ENCODE measurements around the gene ITIH1.

The ITIH1 gene

DNA sequence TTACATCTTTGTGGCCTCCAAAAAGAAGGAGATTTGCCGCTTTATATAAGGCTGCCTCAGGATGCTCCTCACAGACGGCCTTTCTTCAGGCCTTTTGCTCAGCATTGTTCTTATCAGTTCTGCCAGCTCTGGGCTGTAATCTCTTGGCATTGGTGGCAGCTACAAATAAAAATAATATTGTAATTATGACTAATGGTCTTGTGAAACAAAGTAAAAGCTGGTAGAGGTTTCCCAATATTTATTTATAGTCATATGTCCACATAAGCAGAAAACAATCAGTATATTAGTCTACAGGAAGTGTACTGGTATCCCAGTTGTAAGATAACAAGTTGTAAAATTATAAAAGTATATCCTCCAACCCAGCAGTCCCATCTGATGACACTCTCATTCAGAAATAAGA lies 13.9 kb upstream of the ITIH1 start:
- DNase-seq (ENCODE audit: low read depth, low spot score): no peak
- TF ChIP-seq, protein P1, sequence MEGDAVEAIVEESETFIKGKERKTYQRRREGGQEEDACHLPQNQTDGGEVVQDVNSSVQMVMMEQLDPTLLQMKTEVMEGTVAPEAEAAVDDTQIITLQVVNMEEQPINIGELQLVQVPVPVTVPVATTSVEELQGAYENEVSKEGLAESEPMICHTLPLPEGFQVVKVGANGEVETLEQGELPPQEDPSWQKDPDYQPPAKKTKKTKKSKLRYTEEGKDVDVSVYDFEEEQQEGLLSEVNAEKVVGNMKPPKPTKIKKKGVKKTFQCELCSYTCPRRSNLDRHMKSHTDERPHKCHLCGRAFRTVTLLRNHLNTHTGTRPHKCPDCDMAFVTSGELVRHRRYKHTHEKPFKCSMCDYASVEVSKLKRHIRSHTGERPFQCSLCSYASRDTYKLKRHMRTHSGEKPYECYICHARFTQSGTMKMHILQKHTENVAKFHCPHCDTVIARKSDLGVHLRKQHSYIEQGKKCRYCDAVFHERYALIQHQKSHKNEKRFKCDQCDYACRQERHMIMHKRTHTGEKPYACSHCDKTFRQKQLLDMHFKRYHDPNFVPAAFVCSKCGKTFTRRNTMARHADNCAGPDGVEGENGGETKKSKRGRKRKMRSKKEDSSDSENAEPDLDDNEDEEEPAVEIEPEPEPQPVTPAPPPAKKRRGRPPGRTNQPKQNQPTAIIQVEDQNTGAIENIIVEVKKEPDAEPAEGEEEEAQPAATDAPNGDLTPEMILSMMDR (IDR thresholded peaks at IDR 0.05; ENCODE audit: low read depth, low read length): no peak
- in situ Hi-C loops (cut with HindIII; ENCODE audit: low sequenced_read_pairs): no loop called here
- H3K4me3 ChIP-seq (ENCODE audit: low read depth, low read length): no peak overlapping the region

DNA sequence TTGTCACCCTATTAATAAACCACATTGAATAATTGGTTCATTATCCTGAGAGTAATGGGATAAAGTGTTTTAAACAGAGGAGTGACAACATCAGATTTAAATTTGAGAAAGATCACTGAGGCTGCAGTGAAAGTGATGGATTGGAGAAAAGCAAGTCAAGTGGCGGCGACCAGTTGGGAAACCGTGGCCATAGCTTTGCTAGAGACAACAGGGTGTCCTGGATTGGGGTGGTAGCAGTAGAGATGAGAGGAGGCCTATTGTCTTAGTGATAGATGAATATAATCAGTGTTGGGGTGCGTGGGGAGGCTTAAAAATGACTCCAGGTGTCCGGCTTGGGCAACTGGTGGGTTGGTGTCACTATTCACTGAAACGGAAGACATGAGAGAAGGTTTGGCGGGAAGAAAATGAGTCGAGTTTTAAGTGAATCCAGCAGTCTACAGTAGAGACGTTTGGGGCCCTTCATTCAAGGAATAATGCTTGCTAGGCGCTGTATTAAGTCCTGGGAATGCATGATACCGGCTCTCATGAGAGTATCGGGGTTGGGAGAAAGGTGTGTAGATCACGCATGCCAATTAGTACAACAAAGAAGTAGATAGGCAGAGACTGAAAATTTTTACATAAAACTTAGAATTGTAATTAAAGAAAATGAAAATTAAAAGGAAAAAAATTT lies 7.5 kb upstream of the ITIH1 start:
- in situ Hi-C loops (cut with HindIII; ENCODE audit: low sequenced_read_pairs): no loop called here
- DNase-seq (ENCODE audit: low read depth, low spot score): peak; percentile 7
- TF ChIP-seq, protein P1 (IDR thresholded peaks at IDR 0.05; ENCODE audit: low read depth, low read length): no peak
- H3K4me3 ChIP-seq (ENCODE audit: low read depth, low read length): peak overlapping the region; percentile 74

DNA sequence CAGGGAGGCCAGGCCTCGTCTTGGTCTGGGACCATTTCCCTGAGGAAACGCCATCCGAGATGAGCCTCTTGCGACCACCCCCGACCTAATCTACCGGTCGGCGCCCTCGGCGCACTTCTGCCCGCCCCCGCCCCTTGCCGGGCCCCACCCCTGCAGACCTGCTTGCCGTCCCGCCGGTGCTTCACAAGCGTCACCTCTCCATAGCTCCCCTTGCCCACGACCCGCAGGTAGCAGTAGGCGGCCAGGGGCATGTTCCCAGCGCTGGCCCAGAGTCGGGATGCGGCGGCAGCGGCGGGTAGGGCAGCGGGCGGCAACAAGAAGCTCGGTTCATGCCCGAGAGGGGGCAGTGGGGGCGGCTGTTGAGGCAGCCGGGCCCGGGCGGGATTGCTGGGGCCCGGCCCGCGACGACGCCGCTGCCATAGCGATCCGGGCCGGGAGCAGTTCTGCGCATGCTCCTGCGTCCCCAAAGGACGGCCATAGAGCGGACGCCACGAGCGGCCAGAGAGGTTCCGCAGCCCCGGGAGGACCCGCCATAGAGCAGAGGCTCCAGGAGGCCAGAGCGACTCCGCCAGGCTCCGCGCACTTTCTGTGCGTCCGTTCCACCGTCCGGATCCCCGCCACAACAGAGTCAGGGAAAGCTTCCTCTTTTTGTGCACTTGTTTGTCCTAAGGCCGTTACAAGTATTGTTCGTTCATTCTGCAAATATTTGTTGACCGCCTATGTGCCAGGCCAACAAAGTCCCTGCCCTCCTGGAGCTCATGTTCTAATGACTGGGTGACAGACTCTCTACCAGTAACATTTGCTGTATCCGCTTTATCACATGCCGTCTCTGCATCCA lies 6.7 kb upstream of the ITIH1 start, which contains the start of gene NEK4:
Gene NEK4 (minus strand): TSS at position 445 of the 838 bp plus-strand sequence. CDS start 194 bp downstream, at position 251.
- DNase-seq (ENCODE audit: low read depth, low spot score): peak; percentile 89
- H3K4me3 ChIP-seq (ENCODE audit: low read depth, low read length): peak within 1 kb of the TSS; percentile 74
- in situ Hi-C loops (cut with HindIII; ENCODE audit: low sequenced_read_pairs): no loop called here
- TF ChIP-seq, protein P1 (IDR thresholded peaks at IDR 0.05; ENCODE audit: low read depth, low read length): no peak

DNA sequence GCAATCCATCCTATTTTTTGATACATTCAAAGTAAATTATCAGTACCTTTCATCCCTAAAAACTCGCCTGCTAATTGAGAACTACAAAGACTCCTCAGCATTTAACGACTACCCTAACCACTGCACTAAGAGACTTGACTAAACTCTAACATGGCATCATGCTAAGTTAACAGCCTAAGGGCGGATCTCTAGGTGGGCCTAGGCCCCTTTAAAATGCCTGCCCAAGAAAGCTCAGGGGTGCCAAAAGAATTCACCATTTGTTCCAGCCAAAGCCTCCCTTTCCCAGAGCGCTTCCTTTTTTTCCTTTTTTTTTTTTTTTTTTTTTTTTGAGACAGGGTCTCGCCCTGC lies 6.1 kb upstream of the ITIH1 start:
- in situ Hi-C loops (cut with HindIII; ENCODE audit: low sequenced_read_pairs): no loop called here
- no peak for DNase-seq (ENCODE audit: low read depth, low spot score)
- TF ChIP-seq, protein P1 (IDR thresholded peaks at IDR 0.05; ENCODE audit: low read depth, low read length): no peak
- peak overlapping the region; percentile 74 for H3K4me3 ChIP-seq (ENCODE audit: low read depth, low read length)

DNA sequence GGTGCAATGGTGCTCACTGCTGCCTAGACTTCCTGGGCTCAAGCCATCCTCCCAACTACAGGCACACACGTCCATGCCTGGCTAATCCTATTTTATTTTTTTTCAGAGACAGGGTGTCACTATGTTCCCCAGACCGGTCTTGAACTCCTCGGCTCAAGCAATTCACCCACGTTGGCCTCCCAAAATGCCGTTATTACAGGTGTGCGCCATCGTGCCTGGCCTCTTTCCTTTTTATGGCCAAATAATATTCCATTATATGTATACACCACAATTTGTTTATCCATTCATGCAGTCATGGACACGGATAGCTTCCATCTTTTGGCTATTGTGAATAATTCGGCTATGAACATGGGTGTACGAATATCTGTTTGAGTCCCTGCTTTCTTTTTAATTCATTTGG lies 5.7 kb upstream of the ITIH1 start:
- in situ Hi-C loops (cut with HindIII; ENCODE audit: low sequenced_read_pairs): no loop called here
- TF ChIP-seq, protein P1 (IDR thresholded peaks at IDR 0.05; ENCODE audit: low read depth, low read length): no peak
- no peak for DNase-seq (ENCODE audit: low read depth, low spot score)
- H3K4me3 ChIP-seq (ENCODE audit: low read depth, low read length): no peak overlapping the region

DNA sequence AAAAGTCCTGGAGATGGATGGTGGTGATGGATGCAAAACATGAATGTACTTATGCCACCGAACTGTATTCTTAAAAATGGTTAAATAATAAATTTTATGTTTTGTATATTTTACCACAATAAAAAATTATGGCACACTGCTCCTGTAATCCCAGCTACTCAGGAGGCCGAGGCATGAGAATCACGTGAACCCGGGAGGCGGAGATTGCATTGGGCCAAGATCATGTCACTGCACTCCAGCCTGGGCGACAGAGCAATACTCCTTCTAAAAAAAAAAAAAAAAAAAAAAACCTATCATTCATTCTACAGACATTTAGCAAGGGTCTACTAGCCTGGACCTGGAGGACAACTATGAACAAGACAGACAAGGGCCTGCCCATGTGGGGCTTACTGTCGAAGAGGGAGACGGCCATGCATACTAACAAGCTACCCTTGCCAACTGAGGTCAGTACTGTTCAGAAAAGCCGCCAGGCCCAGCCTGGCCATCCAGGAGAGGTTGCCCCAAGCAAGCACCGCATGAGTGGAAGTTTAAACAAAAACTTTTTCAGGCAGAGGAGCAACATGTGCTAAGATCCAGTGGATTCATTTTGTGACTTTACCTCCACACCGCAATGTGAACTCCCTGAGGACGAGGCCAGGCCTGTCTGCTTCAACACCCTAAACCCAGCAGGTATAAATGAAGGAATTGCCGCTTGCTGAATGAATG lies 3.9 kb upstream of the ITIH1 start:
- DNase-seq (ENCODE audit: low read depth, low spot score): no peak
- H3K4me3 ChIP-seq (ENCODE audit: low read depth, low read length): no peak overlapping the region
- TF ChIP-seq, protein P1 (IDR thresholded peaks at IDR 0.05; ENCODE audit: low read depth, low read length): no peak
- in situ Hi-C loops (cut with HindIII; ENCODE audit: low sequenced_read_pairs): no loop called here
